K562 (cell line): ENCODE measurements around the gene GABPB2. TPM values are rescaled to one million over a fixed set of nuclear protein-coding genes. Genes with fewer than 3 reads are reported as not detected.

ENCODE experiments used
- BCLAF1 ChIP-seq, 2 experiments: fragments of 450-650 bp in 1 of 2; IDR thresholded peaks; 2 replicates each; pipeline ENCODE4 v1.6.1; 2011 to 2017; ENCODE audit warnings: low read depth in 2 of 2, antibody characterized with exemption in 1 of 2, borderline replicate concordance in 1 of 2, low read length in 1 of 2, mild to moderate bottlenecking in 1 of 2, mixed read lengths in 1 of 2; ENCODE audit not compliant: control insufficient read depth in 1 of 2
- CUX1 ChIP-seq: fragments of 200-800 bp; sonication (Bioruptor generic); IDR thresholded peaks from 2 replicates; pipeline ENCODE4 v1.6.1; 2016; ENCODE audit warnings: missing genetic modification characterization, missing compliant biosample characterization
- E2F1 ChIP-seq: sonication (generic); formaldehyde crosslinking; IDR thresholded peaks from 2 replicates; pipeline ENCODE4 v1.8.1; 2023; ENCODE audit warnings: mild to moderate bottlenecking, missing genetic modification reagents, moderate library complexity
- EWSR1 ChIP-seq: fragments of 450-650 bp; IDR thresholded peaks from 2 replicates; pipeline ENCODE4 v1.6.1; 2018; ENCODE audit warnings: borderline replicate concordance, mild to moderate bottlenecking, low read depth, moderate library complexity; ENCODE audit not compliant: partially characterized antibody
- IRF9 ChIP-seq: fragments of 450-650 bp; IDR thresholded peaks from 2 replicates; pipeline ENCODE4 v1.6.1; 2016; ENCODE audit warnings: missing biosample characterization, missing genetic modification characterization
- PRDM10 ChIP-seq: fragments of 450-650 bp; IDR thresholded peaks from 2 replicates; pipeline ENCODE4 v1.6.1; 2018; ENCODE audit not compliant: partially characterized antibody
- RBM17 ChIP-seq: fragments of 200-400 bp; formaldehyde crosslinking; IDR thresholded peaks from 2 replicates; pipeline ENCODE4 v1.6.1; 2017; ENCODE audit warnings: low read depth, mild to moderate bottlenecking, low read length, borderline replicate concordance
- SAP30 ChIP-seq: fragments of 200-600 bp; sonication (generic); IDR thresholded peaks from 2 replicates; pipeline ENCODE4 v1.6.1; 2012; ENCODE audit warnings: borderline replicate concordance, low read depth, mild to moderate bottlenecking, moderate library complexity, low read length, control low read depth, inconsistent platforms; ENCODE audit not compliant: insufficient read depth, poor library complexity, severe bottlenecking
- ZEB2 ChIP-seq: fragments of 450-650 bp; IDR thresholded peaks from 2 replicates; pipeline ENCODE4 v1.6.1; 2016
- polyA plus RNA-seq, 8 experiments: library from polyadenylated mRNA; depleted of rRNA in 4 of 8; stranded (reverse) in 5 of 8; unstranded in 3 of 8; fragments of >200 nt; fragmentation: Nextera tagmentation in 2 of 8; fragmentation: Illumina TruSeq in 1 of 8; extraction: Ambion mirVana in 2 of 8; extraction: Trizol in 1 of 8; gene quantifications; 2 replicates each; pipeline versions ENCODE4 v1.2.1 to v1.2.3, GENCODE V29; 2011 to 2014; ENCODE audit warnings: inconsistent platforms in 1 of 8, missing spikeins in 1 of 8
- total RNA-seq, 7 experiments: library from RNA; depleted of rRNA in 6 of 7; stranded (reverse); fragments of >200 nt in 6 of 7; fragmentation: Illumina TruSeq in 2 of 7; extraction: Trizol in 2 of 7; gene quantifications; 2 replicates each; pipeline versions ENCODE4 v1.2.1 to v1.2.3, GENCODE V29; 2011 to 2021; ENCODE audit warnings: low replicate concordance in 1 of 7

The GABPB2 gene
- total and polyA plus RNA-seq, 9 of the 15 experiments (the other 6 are each of a cell fraction or from before 2014, with no cell fraction given): 2.2 to 13.3 (median 6.1) TPM

- 0 out of 2 replicates have a peak, but pooled peaks have one; percentile 18 for TF ChIP-seq CUX1 (CRISPR knock-in tag)
- peak; percentile 98 for TF ChIP-seq PRDM10
- TF ChIP-seq EWSR1: no peak
- no peak for TF ChIP-seq RBM17
- TF ChIP-seq IRF9: peak; percentile 36; the same call in 1 of the 2 replicates
- TF ChIP-seq ZEB2: 0 out of 2 replicates have a peak, but pooled peaks have one; percentile 10
- peak in 1 of 2 experiments; percentile 64; a peak in 1 of 4 replicates for TF ChIP-seq BCLAF1 (IDR thresholded peaks at IDR 0.05; ENCODE audit: borderline replicate concordance in 1 of 2, control insufficient read depth in 1 of 2, low read depth in 2 of 2, low read length in 1 of 2)
- TF ChIP-seq SAP30: peak; percentile 9
- no peak for TF ChIP-seq E2F1
Measured at GRCh38 chr1:151165281-151165737, 94.7 kb downstream of the GABPB2 start (continued).
